Fibroblast of mammary gland (primary cell): ENCODE measurements around the gene RBM20.

Source experiments
- DNase-seq: peaks from one replicate; pipeline ENCODE4 v3.0.0-alpha.2; 2010; ENCODE audit warnings: low read depth
- H3K4me3 ChIP-seq: 2 replicates; pipeline ENCODE4 v1.5.1; 2011; ENCODE audit warnings: low read depth, mild to moderate bottlenecking, low read length, moderate library complexity; ENCODE audit not compliant: control insufficient read depth
- CTCF ChIP-seq: conservative IDR thresholded peaks from 2 replicates; pipeline ENCODE4 v1.5.1; 2011; ENCODE audit warnings: low read depth, low read length, inconsistent platforms; ENCODE audit not compliant: control insufficient read depth, insufficient read depth

The RBM20 gene

GRCh38 chr10:110842326-110842904 lies 198.3 kb downstream of the RBM20 start:
- DNase-seq: no peak
- no peak overlapping the region for H3K4me3 ChIP-seq
- TF ChIP-seq CTCF: no peak

GRCh38 chr10:110843031-110843430 lies 198.9 kb downstream of the RBM20 start:
- DNase-seq: no peak
- TF ChIP-seq CTCF: no peak
- no peak overlapping the region for H3K4me3 ChIP-seq

GRCh38 chr10:110843796-110844616 lies 199.9 kb downstream of the RBM20 start:
- H3K4me3 ChIP-seq: no peak overlapping the region
- TF ChIP-seq CTCF: no peak
- DNase-seq: no peak

GRCh38 chr10:110844617-110844881 lies 200.4 kb downstream of the RBM20 start:
- no peak for DNase-seq
- no peak for TF ChIP-seq CTCF
- H3K4me3 ChIP-seq: no peak overlapping the region

- no peak for TF ChIP-seq CTCF
- DNase-seq: no peak
- no peak overlapping the region for H3K4me3 ChIP-seq
Measured at GRCh38 chr10:110845192-110845755, 201.1 kb downstream of the RBM20 start.

- H3K4me3 ChIP-seq: no peak overlapping the region
- no peak for DNase-seq
- no peak for TF ChIP-seq CTCF
Measured at GRCh38 chr10:110845756-110846620, 201.9 kb downstream of the RBM20 start.
